Suppressor macrophage treated with lipopolysaccharide for 4 hours (primary cell): Measurements from ENCODE around the gene MYO1E.
"Not testable (repeated sequence)": the region's sequence is repeated elsewhere in the genome, so short reads cannot be mapped to it uniquely, and the experiment has no call there.

Experiments
- DNase-seq: peaks from one replicate; pipeline ENCODE4 v3.0.0-alpha.2; 2020

Gene MYO1E

GRCh38 chr15:59372352-59373211 is at the start of gene MYO1E:
TSS of gene MYO1E (minus strand) at chr15:59372871. CDS start at chr15:59372500, 371 bp downstream.
- peak; percentile 93 for DNase-seq

DNA sequence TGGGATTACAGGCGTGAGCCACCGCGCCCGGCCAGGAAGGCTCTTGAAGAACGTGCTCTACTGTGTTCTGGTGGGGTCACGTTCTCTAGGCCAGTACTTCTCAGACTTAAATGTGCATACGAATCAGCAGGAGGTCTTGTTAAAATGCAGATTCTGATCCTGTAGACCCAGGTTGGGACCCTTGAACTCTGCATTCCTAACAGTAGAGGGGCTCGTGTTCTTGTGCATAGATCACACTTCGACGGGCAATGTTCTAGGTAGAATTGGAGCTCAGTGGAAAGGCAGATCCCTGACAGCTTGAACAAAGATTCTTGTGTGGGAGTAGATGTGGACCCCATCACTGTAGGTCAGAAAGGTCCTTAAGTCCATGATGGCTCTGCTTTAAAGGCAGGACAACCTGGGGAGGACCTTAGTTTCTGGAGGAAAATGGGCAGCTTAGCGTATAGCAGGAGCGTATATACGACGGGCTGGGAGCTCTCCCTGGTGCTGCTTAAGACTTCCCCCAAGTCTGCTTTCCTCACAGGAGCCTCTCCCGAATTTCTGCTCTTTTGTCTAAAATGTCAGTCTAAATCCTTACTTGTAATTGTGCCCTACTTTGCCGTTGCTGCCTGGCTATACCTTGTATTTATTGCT is 48.4 kb upstream of the MYO1E start:
- no peak for DNase-seq

DNA sequence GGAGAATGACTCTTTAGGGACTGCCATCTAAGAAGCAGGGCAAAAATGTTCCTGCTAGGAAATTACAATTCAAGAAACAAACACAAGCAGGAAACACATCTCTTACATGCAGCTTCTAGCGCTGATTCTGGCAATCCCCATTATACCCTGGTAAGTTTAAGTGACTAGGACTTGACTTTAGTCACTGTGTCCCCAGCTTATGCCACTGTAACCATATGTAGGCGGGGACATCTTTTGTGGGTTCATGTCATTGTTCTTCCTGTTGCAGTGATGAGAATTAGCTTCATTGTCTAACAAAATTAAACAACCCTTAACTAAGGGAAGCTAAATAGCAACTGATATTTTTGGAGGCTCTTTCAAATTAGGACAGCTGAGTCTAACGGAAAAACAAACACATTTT is 47.4 kb upstream of the MYO1E start:
- DNase-seq = no peak

DNA sequence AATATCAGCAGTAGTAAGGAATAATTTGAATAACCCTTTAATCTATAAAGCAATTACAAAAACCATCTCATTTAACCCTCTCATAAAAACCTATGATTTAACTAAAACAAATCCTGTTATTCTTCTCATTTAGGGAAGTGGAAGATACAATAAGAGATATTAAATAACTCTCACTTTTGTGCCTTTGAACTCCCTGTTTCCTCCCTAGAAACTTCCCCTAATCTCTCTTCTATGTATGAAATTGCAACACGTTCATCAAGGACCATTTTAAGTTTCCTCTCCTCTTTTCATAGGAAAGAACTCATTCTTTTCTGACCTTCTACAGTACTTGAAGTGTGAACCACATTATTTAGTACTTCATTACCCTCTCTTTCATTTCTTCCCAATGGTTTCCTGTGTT is 46.5 kb upstream of the MYO1E start:
- DNase-seq = no peak

GRCh38 chr15:59416816-59417215 is 44.1 kb upstream of the MYO1E start:
- DNase-seq = no peak

DNA sequence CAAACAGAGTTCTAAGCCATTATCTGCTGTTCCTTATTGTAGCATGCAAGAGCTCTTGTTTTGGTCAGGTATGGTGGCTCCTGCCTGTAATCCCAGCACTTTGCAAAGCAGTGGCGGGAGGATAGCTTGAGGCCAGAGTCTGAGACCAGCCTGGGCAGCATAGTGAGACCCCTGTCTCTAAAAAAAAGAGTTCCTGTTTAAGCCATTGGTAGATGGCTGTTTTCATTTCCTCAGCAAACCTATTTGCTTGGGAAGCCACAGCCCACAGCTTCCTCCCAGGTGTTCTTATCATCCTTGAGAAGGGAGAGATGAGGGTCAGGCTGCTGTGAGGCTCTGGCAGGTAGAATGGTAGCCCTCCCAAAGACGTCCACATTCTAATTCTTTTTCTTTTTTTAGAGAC is 40.9 kb upstream of the MYO1E start:
- no peak for DNase-seq

DNA sequence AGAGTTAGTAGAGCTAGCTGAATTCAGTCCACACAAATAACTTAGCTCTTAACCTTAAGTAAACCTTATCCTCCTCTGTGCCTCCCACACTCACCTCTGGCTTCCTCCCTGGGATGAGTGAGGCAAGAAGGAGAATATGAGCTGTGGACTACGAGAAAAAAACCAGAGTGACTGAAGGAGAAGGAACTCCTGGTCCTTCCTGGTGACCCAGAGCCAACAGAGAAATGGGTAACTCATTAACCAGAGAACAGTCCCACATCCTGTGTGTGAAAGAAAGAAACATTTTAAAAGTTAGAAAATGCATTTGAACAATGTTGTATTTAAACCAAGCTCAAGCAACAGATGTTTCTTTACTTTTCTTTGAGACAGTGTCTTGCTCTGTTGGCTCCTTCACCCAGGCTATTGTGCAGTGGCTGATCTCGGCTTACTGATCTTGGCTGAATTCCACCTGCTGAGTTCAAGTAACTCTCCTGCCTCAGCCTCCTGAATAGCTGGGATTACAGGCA is 37.8 kb upstream of the MYO1E start:
- DNase-seq = peak; percentile 49

GRCh38 chr15:59407946-59408345 is 35.3 kb upstream of the MYO1E start:
- no peak for DNase-seq

- peak; percentile 83 for DNase-seq
Measured at GRCh38 chr15:59406446-59406845, 33.8 kb upstream of the MYO1E start.

- DNase-seq = no peak
Measured at GRCh38 chr15:59405079-59405478, 32.4 kb upstream of the MYO1E start.

DNA sequence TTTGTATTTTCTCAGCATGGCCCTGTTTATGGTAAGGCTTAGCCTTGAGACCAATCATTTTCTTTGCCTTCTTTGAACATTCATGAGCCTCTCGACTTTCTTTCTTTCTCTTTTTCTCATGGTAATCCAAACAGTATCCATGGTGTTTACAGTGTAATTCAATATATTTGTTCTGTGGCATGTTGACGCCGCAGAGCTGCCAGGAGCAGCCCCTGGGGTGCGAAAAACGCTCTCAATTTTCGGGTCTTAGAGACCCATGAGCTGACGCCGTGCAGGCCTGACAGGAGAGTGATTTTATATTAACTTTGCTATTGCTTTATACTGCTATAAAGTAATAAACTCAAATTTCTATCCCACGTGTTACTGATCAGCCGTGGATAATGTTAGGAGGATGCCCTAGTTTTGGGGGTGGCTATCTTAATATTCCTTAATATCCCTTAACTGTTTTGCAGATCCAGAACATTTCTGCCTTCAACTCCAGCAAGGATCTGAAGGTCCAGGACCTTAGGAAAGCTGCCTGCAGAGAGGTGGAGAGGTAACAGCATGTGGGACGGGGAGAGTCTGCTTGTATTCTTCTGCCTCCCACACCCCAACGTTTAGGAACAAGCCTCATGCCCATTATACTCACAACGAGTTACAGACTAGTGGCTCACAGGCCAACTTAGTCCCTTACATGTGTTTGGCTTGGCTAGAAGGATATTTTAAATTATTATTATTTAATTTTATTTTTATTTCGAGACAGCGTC is 29.3 kb upstream of the MYO1E start:
- no peak for DNase-seq

DNA sequence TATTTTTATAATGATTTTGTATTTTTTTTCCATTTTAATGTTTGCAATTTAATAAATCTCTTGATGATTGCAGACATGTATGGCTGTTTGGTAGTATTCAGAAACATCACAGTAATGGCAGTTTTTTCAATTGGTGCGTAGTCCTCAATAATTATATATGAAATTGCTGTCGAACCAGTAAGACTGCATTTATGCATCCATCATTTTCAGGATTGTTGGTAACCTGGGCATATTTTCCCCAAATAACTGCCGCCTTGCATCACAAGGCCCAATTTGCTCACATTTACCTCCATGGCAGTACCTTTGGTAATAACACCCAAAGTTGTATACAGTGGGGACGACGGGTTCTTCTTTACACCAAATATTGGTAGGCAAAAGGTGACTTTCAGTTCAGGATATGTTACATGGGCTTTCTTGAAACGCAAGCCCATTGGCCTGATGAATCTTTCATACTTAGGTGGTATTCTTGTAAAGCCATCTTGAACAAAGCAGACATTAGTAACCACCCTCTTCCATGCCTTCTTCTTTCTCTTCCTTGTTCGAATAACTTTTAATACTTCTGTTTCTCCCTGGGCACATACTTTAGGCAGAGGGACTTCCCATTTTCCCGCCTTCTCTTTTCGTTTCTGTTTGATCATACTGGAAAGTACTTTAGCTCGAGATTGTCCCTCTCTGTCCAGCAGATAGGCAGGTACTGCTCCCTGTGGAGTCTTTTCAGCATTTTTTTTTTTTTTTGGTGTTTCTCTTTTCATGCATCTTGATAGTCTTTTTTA is 28.6 kb upstream of the MYO1E start:
- peak; percentile 75 for DNase-seq

GRCh38 chr15:59400103-59400813 is 27.6 kb upstream of the MYO1E start:
- no peak for DNase-seq

GRCh38 chr15:59399465-59400102 is 26.9 kb upstream of the MYO1E start:
- peak; percentile 81 for DNase-seq

- no peak for DNase-seq
Measured at GRCh38 chr15:59398220-59398619, 25.5 kb upstream of the MYO1E start.

- no peak for DNase-seq
Measured at GRCh38 chr15:59396679-59397078, 24.0 kb upstream of the MYO1E start.

- DNase-seq = no peak
Measured at GRCh38 chr15:59396211-59396610, 23.5 kb upstream of the MYO1E start.

DNA sequence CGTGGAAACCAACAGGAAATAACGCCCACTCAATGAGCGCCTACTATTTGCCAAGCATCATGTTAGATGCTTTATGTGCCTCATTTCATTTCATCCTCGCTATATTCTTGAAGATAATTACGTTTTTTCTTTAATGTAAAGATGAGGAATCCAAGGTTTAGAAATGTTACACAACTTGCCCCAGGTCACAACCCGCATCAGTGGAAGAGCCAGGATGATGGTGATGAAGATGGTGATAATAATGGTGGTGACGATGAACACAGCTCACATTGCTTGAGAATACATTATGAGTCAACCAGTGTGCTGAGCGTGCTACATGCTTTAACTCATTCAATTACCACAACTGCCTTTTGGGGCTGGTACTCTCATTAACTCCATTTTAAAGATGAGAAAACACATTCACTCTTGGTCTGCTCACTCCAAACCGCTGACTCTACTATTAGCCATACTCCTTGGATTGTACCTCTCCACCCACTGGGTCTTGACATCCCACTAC is 21.5 kb upstream of the MYO1E start:
- no peak for DNase-seq

DNA sequence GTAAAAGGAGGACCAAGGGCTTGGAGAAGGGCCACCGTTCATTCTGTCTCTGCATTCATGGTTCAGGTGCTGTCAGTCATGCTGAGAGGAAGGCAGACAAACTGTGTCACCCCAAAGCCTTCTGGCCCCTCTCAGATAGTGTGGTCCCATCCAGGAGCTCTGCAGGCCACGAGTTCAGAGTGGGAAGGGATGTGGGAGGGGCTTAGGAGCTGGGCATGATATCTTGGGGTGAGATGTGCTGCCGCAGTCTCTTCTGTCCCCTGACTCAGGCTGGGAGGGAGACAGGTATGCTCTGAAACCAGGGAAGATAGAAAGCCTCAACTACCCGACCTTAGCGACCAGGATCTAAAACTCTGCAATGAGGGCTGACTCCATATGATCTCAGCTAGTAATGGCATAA is 19.6 kb upstream of the MYO1E start:
- DNase-seq = no peak

GRCh38 chr15:59388670-59389069 is 16.0 kb upstream of the MYO1E start:
- DNase-seq = peak; percentile 55

DNA sequence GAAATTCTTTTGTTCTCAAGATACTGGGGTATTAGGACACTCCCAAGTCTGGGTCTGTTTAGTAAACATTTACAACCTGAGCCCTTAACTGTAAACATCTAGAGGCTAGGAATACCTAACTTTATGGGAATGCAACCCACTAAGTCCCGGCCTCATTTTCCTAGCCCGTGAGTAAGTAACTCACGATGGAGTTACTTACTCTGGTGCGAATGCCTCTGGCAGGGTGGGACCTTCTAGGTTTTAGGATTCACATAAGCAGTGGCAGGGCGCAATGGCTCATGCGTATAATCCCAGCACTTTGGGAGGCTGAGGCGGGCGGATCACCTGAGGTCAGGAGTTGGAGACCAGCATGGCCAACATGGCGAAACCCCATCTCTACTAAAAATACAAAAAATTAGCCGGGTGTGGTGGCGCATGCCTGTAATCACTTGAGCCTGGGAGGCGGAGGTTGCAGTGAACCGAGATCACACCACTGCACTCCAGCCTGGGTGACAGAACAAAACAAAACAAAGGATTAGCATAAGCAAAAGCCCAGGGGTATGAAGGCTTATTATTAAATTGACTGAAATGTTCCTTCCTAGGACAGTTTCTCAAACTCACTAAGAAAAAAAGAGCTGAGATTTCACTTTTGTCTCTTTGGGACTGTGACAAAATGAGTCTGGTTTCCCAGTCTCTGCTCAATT is 14.7 kb upstream of the MYO1E start:
- not testable (repeated sequence) for DNase-seq
